NCI-H146 treated with DMSO at 0.1 percent for 48 hours (cell line): ENCODE measurements around the gene ANKRD13A.
"Not testable (repeated sequence)": the region's sequence is repeated elsewhere in the genome, so short reads cannot be mapped to it uniquely, and the experiment has no call there.

Experiments used
- DNase-seq: peaks from one replicate; lab custom pipeline; 2025; ENCODE audit not compliant: unreplicated experiment; lab: John Stamatoyannopoulos, UW

Gene ANKRD13A

DNA sequence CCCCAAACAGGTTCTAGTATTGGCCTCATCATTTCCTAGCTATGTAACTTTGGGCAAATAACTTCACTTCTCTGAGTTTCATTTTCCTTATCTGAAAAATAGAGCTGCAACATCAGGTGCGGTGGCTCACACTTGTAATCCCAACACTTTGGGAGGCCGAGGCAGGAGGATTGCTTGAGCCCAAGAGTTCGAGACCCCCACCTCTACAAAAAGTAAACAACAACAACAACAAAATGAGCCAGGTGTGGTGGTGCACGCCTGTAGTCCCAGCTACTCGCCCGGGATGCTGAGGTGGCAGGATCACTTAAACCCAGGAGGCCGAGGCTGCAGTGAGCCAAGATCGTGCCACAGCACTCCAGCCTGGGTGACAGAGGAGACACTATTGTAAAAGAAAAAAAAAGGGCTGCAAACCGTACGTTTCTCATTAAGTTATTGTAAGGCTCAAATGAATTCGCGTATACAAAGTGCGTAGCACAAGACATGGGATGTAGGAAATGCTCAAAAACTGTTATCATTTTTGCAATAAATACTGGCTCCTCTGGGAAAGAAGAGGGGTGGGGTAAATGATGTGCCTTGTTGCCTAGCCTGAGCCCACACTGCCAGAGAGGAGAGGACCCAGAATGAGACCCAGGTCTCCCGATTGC, 48.2 kb downstream of the ANKRD13A start:
- DNase-seq = no peak

GRCh38 chr12:110048242-110049027, 49.2 kb downstream of the ANKRD13A start, which contains the start of gene C12orf76:
C12orf76 (minus strand) TSS chr12:110048522; CDS start chr12:110048495, 27 bp downstream.
- peak; percentile 93 for DNase-seq

- not testable (repeated sequence) for DNase-seq
Measured at GRCh38 chr12:110049034-110049433, 49.8 kb downstream of the ANKRD13A start.

DNA sequence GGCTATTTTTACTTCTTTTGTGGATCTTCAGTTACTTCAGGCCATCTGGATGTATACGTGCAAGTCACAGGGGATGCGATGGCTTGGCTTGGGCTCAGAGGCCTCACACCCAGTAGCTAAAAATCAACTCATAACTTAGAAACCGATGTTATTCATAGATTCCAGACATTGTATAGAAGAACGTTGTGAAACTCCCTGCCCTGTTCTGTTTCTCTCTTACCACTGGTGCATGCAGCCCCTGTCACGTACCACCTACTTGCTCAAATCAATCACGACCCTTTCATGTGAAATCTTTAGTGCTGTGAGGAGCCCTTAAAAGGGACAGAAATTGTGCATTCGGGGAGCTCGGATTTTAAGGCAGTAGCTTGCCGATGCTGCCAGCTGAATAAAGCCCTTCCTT, 50.4 kb downstream of the ANKRD13A start:
- not testable (repeated sequence) for DNase-seq

GRCh38 chr12:110050927-110051326, 51.7 kb downstream of the ANKRD13A start:
- no peak for DNase-seq

DNA sequence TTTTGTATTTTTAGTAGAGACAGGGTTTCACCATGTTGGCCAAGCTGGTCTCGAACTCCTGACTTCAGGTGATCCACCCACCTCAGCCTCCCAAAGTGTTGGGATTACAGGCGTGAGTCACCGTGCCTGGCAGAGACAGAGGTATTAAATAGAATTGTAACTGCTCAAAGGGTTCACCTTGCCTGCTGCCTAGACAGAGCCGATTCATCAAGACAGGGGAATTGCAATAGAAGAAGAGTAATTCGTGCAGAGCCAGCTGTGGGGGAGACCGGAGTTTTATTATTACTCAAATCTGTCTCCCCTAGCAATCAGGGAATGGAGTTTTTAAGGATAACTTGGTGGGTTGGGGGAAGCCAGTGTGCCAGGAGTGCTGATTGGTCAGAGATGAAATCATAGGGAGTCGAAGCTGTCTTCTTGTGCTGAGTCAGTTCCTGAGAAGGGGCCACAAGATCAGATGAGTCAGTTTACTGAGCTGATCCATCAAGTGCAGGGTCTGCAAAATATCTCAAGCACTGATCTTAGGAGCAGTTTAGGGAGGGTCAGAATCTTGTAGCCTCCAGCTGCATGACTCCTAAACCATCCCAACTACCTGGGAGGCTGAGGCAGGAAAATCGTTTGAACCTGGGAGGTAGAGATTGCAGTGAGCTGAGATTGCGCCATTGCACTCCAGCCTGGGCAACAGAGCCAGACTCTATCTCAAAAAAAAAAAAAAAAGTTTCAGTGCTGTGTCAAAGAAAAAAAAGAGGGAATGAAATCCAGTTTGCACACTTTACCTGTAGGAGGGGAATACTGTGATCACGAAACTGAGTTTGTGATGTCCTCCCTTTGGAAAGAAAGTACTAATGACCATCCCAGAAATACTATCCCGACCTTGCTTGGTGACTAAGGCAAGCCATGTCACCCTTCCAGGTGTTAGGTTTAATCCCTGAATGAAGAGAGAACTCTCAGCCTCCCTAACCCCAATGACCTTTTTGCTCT, 56.4 kb downstream of the ANKRD13A start:
- not testable (repeated sequence) for DNase-seq

DNA sequence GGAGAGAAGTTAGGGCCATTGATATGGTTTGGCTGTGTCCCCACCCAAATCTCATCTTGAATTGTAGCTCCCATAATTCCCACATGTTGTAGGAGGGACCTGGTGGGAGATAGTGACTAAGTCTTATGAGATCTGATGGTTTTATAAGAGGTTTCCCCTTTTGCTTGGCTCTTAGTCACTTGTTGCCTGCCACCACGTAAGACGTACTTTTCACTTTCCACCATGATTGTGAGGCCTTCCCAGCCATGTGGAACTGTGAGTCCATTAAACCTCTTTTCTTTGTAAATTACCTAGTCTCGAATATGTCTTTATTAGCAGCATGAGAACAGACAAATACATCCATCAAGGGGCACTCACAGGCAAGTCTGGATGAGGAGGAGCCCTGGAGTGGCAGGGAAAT, 57.4 kb downstream of the ANKRD13A start:
- not testable (repeated sequence) for DNase-seq

GRCh38 chr12:110058875-110059615, 59.8 kb downstream of the ANKRD13A start:
- no peak for DNase-seq

DNA sequence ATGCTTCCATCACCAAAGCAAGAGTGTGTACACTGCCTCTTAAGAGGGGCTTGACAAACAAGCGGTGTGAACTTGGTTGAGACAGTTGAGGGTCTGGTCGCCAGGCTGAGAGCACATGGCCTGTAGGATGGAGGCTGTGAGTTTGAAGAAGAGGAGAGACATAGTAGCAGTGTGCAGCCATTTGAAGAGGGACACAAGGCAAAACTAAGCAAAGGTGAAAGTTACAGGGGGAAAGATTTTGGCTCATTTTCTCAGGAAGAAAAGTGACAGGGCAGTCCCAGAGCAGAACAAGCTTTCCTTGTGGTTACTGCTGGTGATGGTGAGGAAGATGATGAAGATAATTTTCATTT, 60.4 kb downstream of the ANKRD13A start:
- DNase-seq = no peak

GRCh38 chr12:110062241-110062640, 63.0 kb downstream of the ANKRD13A start:
- no peak for DNase-seq

- DNase-seq = no peak
Measured at GRCh38 chr12:110065540-110065939, 66.3 kb downstream of the ANKRD13A start.

GRCh38 chr12:110067531-110067930, 68.3 kb downstream of the ANKRD13A start:
- DNase-seq = no peak

DNA sequence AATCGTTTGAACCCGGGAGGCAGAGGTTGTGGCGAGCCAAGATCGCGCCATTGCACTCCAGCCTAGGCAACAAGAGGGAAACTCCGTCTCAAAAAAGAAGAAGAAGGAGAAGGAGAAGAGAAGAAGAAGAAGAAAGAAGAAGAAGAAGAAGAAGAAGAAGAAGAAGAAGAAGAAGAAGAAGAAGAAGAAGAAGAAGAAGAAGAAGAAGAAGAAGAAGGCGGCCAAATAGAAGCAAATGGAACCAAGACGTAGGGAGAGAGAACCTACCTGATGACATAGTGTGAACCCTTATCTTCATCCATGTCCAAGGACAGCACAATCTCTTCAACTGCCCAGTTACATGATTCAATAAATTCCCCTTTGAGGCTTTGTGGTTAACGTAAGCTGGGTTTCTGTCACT, 68.9 kb downstream of the ANKRD13A start:
- DNase-seq = not testable (repeated sequence)

DNA sequence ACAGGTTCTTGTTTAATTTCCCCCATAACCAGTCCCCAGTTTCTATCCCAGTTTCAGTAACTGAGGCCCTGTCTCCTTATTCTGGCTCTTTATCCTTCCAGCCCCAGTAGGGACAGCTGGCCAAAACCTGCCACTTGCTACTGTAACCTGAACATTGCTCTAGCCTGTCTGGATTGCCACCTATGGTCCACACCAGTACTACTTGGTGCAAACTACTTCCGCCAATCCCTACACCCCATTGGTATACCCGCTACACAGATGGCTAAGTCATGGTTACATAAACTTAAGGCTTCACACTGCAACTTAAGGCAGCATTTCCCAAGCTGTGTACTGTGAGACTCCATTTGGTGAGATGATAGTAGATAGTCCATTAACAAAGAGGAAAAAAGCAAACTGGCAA, 69.4 kb downstream of the ANKRD13A start:
- DNase-seq = no peak

GRCh38 chr12:110071504-110071903, 72.3 kb downstream of the ANKRD13A start:
- no peak for DNase-seq

GRCh38 chr12:110071967-110072366, 72.7 kb downstream of the ANKRD13A start:
- DNase-seq = no peak

DNA sequence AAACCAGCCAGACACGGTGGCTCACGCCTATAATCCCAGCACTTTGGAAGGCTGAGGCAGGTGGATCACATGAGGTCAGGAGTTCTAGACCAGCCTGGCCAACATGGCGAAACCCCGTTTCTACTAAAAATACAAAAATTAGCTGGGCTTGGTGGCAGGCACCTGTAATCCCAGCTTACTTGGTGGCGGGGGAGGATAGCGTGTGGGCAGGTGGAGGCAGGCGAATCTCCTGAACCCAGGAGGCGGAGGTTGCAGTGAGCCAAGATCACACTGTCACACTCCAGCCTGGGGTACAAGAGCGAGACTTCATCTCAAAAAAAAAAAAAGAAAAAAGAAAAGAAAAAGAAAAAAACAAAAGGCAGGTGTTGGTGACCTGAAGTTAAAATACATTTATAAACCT, 73.4 kb downstream of the ANKRD13A start:
- DNase-seq = not testable (repeated sequence)

- peak; percentile 36 for DNase-seq
Measured at GRCh38 chr12:110073049-110073831, 74.0 kb downstream of the ANKRD13A start.

DNA sequence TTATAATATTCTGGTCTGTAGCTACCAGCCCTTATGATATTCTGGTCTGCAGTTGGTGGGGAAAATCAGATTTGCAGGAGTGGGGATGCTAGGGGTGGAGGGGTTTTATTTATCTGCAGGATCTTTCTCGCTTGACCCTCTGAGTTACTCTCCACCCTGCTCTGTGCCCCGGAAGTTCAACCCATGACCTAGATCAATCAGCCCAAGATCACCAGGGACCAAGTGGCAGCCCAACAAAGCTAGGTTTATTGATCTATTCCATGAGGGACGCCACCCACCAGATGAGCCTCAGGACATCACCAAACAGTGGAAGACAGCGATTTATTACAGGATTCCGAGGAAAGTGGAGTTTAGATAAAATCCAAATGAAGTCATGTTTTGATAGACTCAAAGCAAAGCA, 74.9 kb downstream of the ANKRD13A start:
- no peak for DNase-seq

GRCh38 chr12:110075880-110076279, 76.7 kb downstream of the ANKRD13A start:
- DNase-seq = no peak
